Measurements from ENCODE around the gene PLPPR5. TPM values are rescaled to one million over a fixed set of nuclear protein-coding genes. Genes with fewer than 3 reads are reported as not detected.
"Not testable (repeated sequence)": the region's sequence is repeated elsewhere in the genome, so short reads cannot be mapped to it uniquely, and the experiment has no call there.

The PLPPR5 gene
- polyA plus RNA-seq, 2 of the 4 experiments (the other 2 are of a cell fraction), result not detected

DNA sequence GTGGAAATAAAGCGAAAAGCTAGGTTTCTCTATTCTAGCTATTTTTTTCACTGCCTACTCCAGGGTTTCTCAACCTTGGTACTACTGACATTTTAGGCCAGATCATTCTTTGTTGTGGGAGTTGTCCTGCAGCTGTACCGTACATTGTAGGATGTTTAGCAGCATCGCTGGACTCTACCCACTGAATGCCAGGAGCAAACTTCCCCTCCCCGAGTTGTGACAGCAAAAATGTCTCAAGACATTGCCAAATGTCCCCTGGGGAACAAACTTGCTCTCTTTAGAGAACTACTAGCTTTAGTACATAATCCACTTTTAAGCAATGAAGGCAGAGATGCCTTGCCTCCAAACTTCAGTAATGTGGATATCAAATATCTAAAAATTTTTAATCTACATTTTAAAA, 122.8 kb downstream of the PLPPR5 start:
- FAIRE-seq (no peak), ATAC-seq (no peak), DNase-seq (ENCODE audit: low read depth in 1 of 2, low spot score in 1 of 2) (no peak)
- Histone ChIP-seq H3K4me3 (no peak overlapping the region), H3K27ac (no peak overlapping the region), H3K4me2 (no peak overlapping the region), H3K9me3 (no peaks in the 10 kb centered on the region), H3K4me1 (no peaks in the 10 kb centered on the region)
- WGBS (ENCODE audit: missing lambda C conversion rate), result 55% methylated on average over 4 of the region's 4 CpGs
- TF ChIP-seq MYC (IDR thresholded peaks at IDR 0.05; ENCODE audit: borderline replicate concordance, low read length) (no peak), RNF2 (IDR thresholded peaks at IDR 0.05; ENCODE audit: borderline replicate concordance, low read depth) (no peak), CEBPB (IDR thresholded peaks at IDR 0.05) (no peak), HEYL (CRISPR knock-in tag; IDR thresholded peaks at IDR 0.05) (no peak), NFE2L2 (conservative IDR thresholded peaks at IDR 0.05; ENCODE audit: low read length) (no peak), GATA3 (IDR thresholded peaks at IDR 0.05; ENCODE audit: borderline replicate concordance) (no peak), HOXB13 (CRISPR knock-in tag; IDR thresholded peaks at IDR 0.05; ENCODE audit: low read depth) (no peak), CBX8 (IDR thresholded peaks at IDR 0.05) (no peak), CHD4 (IDR thresholded peaks at IDR 0.05; ENCODE audit: borderline replicate concordance) (no peak), ZC3H11A (IDR thresholded peaks at IDR 0.05) (no peak), FOSB (CRISPR knock-in tag; IDR thresholded peaks at IDR 0.05) (no peak), KDM5A (IDR thresholded peaks at IDR 0.05) (no peak), MAFK (IDR thresholded peaks at IDR 0.05; ENCODE audit: partially characterized antibody) (no peak), ESRRA (IDR thresholded peaks at IDR 0.05; ENCODE audit: borderline replicate concordance, low read length) (no peak), HOXB5 (CRISPR knock-in tag; IDR thresholded peaks at IDR 0.05) (no peak), ZFP36 (IDR thresholded peaks at IDR 0.05; ENCODE audit: borderline replicate concordance, partially characterized antibody) (no peak), SREBF2 (IDR thresholded peaks at IDR 0.05) (no peak)
- TF ChIP-seq, protein P1, sequence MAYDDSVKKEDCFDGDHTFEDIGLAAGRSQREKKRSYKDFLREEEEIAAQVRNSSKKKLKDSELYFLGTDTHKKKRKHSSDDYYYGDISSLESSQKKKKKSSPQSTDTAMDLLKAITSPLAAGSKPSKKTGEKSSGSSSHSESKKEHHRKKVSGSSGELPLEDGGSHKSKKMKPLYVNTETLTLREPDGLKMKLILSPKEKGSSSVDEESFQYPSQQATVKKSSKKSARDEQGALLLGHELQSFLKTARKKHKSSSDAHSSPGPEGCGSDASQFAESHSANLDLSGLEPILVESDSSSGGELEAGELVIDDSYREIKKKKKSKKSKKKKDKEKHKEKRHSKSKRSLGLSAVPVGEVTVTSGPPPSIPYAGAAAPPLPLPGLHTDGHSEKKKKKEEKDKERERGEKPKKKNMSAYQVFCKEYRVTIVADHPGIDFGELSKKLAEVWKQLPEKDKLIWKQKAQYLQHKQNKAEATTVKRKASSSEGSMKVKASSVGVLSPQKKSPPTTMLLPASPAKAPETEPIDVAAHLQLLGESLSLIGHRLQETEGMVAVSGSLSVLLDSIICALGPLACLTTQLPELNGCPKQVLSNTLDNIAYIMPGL (CRISPR knock-in tag; IDR thresholded peaks at IDR 0.05; ENCODE audit: borderline replicate concordance), result no peak
- TF ChIP-seq, protein P2, sequence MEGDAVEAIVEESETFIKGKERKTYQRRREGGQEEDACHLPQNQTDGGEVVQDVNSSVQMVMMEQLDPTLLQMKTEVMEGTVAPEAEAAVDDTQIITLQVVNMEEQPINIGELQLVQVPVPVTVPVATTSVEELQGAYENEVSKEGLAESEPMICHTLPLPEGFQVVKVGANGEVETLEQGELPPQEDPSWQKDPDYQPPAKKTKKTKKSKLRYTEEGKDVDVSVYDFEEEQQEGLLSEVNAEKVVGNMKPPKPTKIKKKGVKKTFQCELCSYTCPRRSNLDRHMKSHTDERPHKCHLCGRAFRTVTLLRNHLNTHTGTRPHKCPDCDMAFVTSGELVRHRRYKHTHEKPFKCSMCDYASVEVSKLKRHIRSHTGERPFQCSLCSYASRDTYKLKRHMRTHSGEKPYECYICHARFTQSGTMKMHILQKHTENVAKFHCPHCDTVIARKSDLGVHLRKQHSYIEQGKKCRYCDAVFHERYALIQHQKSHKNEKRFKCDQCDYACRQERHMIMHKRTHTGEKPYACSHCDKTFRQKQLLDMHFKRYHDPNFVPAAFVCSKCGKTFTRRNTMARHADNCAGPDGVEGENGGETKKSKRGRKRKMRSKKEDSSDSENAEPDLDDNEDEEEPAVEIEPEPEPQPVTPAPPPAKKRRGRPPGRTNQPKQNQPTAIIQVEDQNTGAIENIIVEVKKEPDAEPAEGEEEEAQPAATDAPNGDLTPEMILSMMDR (IDR thresholded peaks at IDR 0.05), result no peak
- POLR2A ChIA-PET, result no interaction called here
- CTCF ChIA-PET, result no interaction called here

- H3K4me1 ChIP-seq; H3K4me2 ChIP-seq; FAIRE-seq; H3K4me3 ChIP-seq; H3K27ac ChIP-seq; ATAC-seq; CTCF ChIA-PET; H3K9me3 ChIP-seq; DNase-seq (ENCODE audit: low read depth in 1 of 2, low spot score in 1 of 2); POLR2A ChIA-PET: not testable (repeated sequence)
- 51% methylated on average over 8 of the region's 11 CpGs for WGBS (ENCODE audit: missing lambda C conversion rate)
These were observed 123.4 kb downstream of the PLPPR5 start for GRCh38 chr1:98881234-98881633.

DNA sequence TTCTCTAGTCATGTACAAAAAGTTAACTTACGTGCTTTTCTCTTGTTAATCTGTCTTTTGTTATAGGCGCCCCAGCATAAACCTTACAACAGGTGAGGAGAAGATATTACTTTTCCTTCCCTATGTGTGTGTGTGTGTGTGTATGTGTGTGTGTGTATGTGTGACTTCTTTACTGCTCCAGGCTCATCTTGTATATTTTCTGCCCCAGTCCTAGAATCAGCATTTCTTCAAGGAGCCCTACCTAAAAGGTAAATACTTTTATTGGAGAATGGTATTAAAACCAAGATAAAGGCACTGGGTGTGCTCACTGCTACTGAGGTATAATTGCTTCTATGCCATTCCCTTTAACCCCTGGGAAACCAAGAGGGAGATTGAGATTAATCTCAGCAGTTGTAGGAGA, 129.8 kb downstream of the PLPPR5 start:
- POLR2A ChIA-PET, result no interaction called here
- H3K27ac ChIP-seq, result no peak overlapping the region
- FAIRE-seq, result no peak
- no peak overlapping the region for H3K4me2 ChIP-seq
- WGBS (ENCODE audit: missing lambda C conversion rate), result 32% methylated on average over 2 of the region's 2 CpGs
- no peak for ATAC-seq
- no peak overlapping the region for H3K4me3 ChIP-seq
- DNase-seq (ENCODE audit: low read depth in 1 of 2, low spot score in 1 of 2), result no peak
- no peaks in the 10 kb centered on the region for H3K9me3 ChIP-seq
- CTCF ChIA-PET, result interaction anchor here (0.8 kb wide), 1 partner anchor 16 kb away, joined by 3 read pairs; no protein-coding TSS in a partner anchor
- H3K4me1 ChIP-seq, result no peaks in the 10 kb centered on the region
- TF ChIP-seq CBX8 (IDR thresholded peaks at IDR 0.05), result no peak
- no peak for TF ChIP-seq REST (IDR thresholded peaks at IDR 0.05)
- no peak for TF ChIP-seq ZSCAN20 (CRISPR knock-in tag; IDR thresholded peaks at IDR 0.05)
- TF ChIP-seq, protein P3, sequence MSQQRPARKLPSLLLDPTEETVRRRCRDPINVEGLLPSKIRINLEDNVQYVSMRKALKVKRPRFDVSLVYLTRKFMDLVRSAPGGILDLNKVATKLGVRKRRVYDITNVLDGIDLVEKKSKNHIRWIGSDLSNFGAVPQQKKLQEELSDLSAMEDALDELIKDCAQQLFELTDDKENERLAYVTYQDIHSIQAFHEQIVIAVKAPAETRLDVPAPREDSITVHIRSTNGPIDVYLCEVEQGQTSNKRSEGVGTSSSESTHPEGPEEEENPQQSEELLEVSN (IDR thresholded peaks at IDR 0.05; ENCODE audit: borderline replicate concordance, low read depth), result no peak
- TF ChIP-seq, protein P1 (CRISPR knock-in tag; IDR thresholded peaks at IDR 0.05; ENCODE audit: borderline replicate concordance), result no peak
- TF ChIP-seq ZNF302 (CRISPR knock-in tag; IDR thresholded peaks at IDR 0.05), result no peak
- no peak for TF ChIP-seq HES2 (IDR thresholded peaks at IDR 0.05)
- TF ChIP-seq HOXB5 (CRISPR knock-in tag; IDR thresholded peaks at IDR 0.05), result no peak

Data from A549 (cell line).